Measurements from ENCODE around the gene HOXD4. TPM values are rescaled to one million over a fixed set of nuclear protein-coding genes. Genes with fewer than 3 reads are reported as not detected.
A peak's percentile ranks its signal among the peaks of the same experiment; 100 is the strongest.

HOXD4 gene
- total and polyA plus RNA-seq, 10 of the 15 experiments (the other 5 are each of a cell fraction or from before 2014, with no cell fraction given) = 0.07 TPM; not detected in 9

GRCh38 chr2:176105730-176106580 is 45.4 kb upstream of the HOXD4 start:
- Histone ChIP-seq H3K36me3 (ENCODE audit: control insufficient read depth in 2 of 2, insufficient read depth in 2 of 2, low read length in 1 of 2) (no peaks in the 10 kb centered on the region), H3K4me2 (ENCODE audit: control insufficient read depth, insufficient read depth) (peak overlapping the region; percentile 17; the same call in 1 of the 2 replicates), H2AFZ (ENCODE audit: control insufficient read depth, low read depth, low read length) (no peak overlapping the region), H3K4me1 (ENCODE audit: control insufficient read depth, insufficient read depth, low read length) (no peaks in the 10 kb centered on the region), H3K4me3 (no peak overlapping the region), H3K27me3 (replicated peaks in 1 of 2; ENCODE audit: control insufficient read depth in 2 of 2, insufficient read depth in 2 of 2, low read length in 1 of 2) (peaks cover 14 to 34% of the 10 kb centered on the region in 2 experiments), H3K79me2 (ENCODE audit: control insufficient read depth, insufficient read depth, low read length) (no peaks in the 10 kb centered on the region), H3K27ac (ENCODE audit: control insufficient read depth, insufficient read depth) (no peak overlapping the region), H3K9me3 (replicated peaks; ENCODE audit: control insufficient read depth, insufficient read depth, low read length) (peaks cover 3% of the 10 kb centered on the region; the same call in 1 of the 3 replicates), H3K9ac (ENCODE audit: control insufficient read depth, insufficient read depth, low read length) (no peak overlapping the region), H4K20me1 (ENCODE audit: control insufficient read depth, insufficient read depth) (no peaks in the 10 kb centered on the region)
- ChIA-PET SMC1A (ENCODE audit: uncharacterized antibody, unreplicated experiment) (no interaction called here), POLR2A (no interaction called here), CTCF (no interaction called here), RAD21 (ENCODE audit: unreplicated experiment) (no interaction called here)
- in situ Hi-C loops (cut with MboI) = no loop called here
- ATAC-seq (no peak), DNase-seq (ENCODE audit: low read depth, low spot score) (no peak), FAIRE-seq (no peak)
- intact Hi-C loops (cut with micrococcal nuclease; ENCODE audit: unreplicated experiment) = no loop called here
- 23% methylated on average over 25 of the region's 25 CpGs for WGBS (ENCODE audit: insufficient coverage, insufficient replicate concordance, low lambda C conversion rate, missing lambda C conversion rate)
- BruUV-seq (replicated peaks) = no TSS peak
- TF ChIP-seq BCLAF1 (IDR thresholded peaks at IDR 0.05) = no peak
- no peak for TF ChIP-seq RAD51 (IDR thresholded peaks at IDR 0.05)
- no peak for TF ChIP-seq IRF4 (IDR thresholded peaks at IDR 0.05; ENCODE audit: low read depth, low read length)
- TF ChIP-seq KAT2A (conservative IDR thresholded peaks at IDR 0.05; ENCODE audit: control insufficient read depth, low read depth, low read length) = no peak
- TF ChIP-seq GABPA (IDR thresholded peaks at IDR 0.05; ENCODE audit: low read depth) = no peak
- no peak for TF ChIP-seq FOS (IDR thresholded peaks at IDR 0.05; ENCODE audit: borderline replicate concordance, extremely low read depth, insufficient read length)
- no peak for TF ChIP-seq ZZZ3 (IDR thresholded peaks at IDR 0.05; ENCODE audit: control insufficient read depth, insufficient read length, low read depth)
- no peak for TF ChIP-seq EZH2 (IDR thresholded peaks at IDR 0.05; ENCODE audit: borderline replicate concordance, control insufficient read depth, low read depth, low read length)
- TF ChIP-seq USF2 (IDR thresholded peaks at IDR 0.05; ENCODE audit: borderline replicate concordance, low read depth, low read length) = no peak
- TF ChIP-seq MXI1 (IDR thresholded peaks at IDR 0.05; ENCODE audit: low read depth, low read length) = no peak
- TF ChIP-seq TCF7 (IDR thresholded peaks at IDR 0.05; ENCODE audit: borderline replicate concordance) = no peak
- TF ChIP-seq SREBF1 (IDR thresholded peaks at IDR 0.05; ENCODE audit: low read length) = no peak
- no peak for TF ChIP-seq MEF2A (IDR thresholded peaks at IDR 0.05; ENCODE audit: insufficient read depth, low read depth, low read length)
- no peak for TF ChIP-seq SREBF2 (IDR thresholded peaks at IDR 0.05; ENCODE audit: low read length)
- TF ChIP-seq HCFC1 (IDR thresholded peaks at IDR 0.05; ENCODE audit: low read length) = no peak
- TF ChIP-seq YY1 (IDR thresholded peaks at IDR 0.05; ENCODE audit: low read depth, low read length) = no peak
- no peak for TF ChIP-seq JUND (IDR thresholded peaks at IDR 0.05; ENCODE audit: low read depth, low read length)
- no peak for TF ChIP-seq ATF2 (IDR thresholded peaks at IDR 0.05; ENCODE audit: low read length)
- no peak for TF ChIP-seq SMARCA5 (IDR thresholded peaks at IDR 0.05)
